ENCODE measurements around the gene LRRC27.

LRRC27 gene

GRCh38 chr10:132331601-132332432 lies at the start of gene LRRC27:
LRRC27 (plus strand) TSS chr10:132332193; CDS start chr10:132333525, 1,332 bp downstream.
- Histone ChIP-seq H3K36me3 (ENCODE audit: insufficient read depth, low read length) (peaks cover 15% of the 10 kb centered on the region), H3K79me2 (ENCODE audit: insufficient read depth, low read length) (peaks cover 23% of the 10 kb centered on the region), H2AFZ (ENCODE audit: low read length) (no peak within 1 kb of the TSS; the same call in 1 of the 2 replicates), H3F3A (ENCODE audit: insufficient read depth, low read length) (no peaks in the 10 kb centered on the region), H3K4me2 (ENCODE audit: low read length) (peak within 1 kb of the TSS; percentile 80), H3K27ac (ENCODE audit: low read depth, low read length, poor library complexity, severe bottlenecking) (peak within 1 kb of the TSS; percentile 65), H3K9ac (ENCODE audit: low read length) (peak within 1 kb of the TSS; percentile 86), H4K20me1 (ENCODE audit: insufficient read depth, low read length) (no peaks in the 10 kb centered on the region), H3K4me1 (ENCODE audit: insufficient read depth, low read length, severe bottlenecking) (peaks cover 37% of the 10 kb centered on the region), H3K27me3 (ENCODE audit: insufficient read depth, low read length) (no peaks in the 10 kb centered on the region), H3K9me2 (ENCODE audit: low read depth, low read length) (no peaks in the 10 kb centered on the region), H3K9me3 (ENCODE audit: low read length) (no peaks in the 10 kb centered on the region), H3K4me3 (ENCODE audit: low read depth, low read length, poor library complexity, severe bottlenecking) (peak within 1 kb of the TSS; percentile 81)
- TF ChIP-seq EZH2 (IDR thresholded peaks at IDR 0.05; ENCODE audit: borderline replicate concordance, low read length) (no peak), CTCF (IDR thresholded peaks at IDR 0.05; ENCODE audit: low read length) (no peak)

GRCh38 chr10:132282667-132283603 lies 49.1 kb upstream of the LRRC27 start:
- Histone ChIP-seq H3K79me2 (ENCODE audit: insufficient read depth, low read length) (no peaks in the 10 kb centered on the region), H4K20me1 (ENCODE audit: insufficient read depth, low read length) (no peaks in the 10 kb centered on the region), H2AFZ (ENCODE audit: low read length) (no peak overlapping the region), H3K4me1 (ENCODE audit: insufficient read depth, low read length, severe bottlenecking) (no peaks in the 10 kb centered on the region), H3K36me3 (ENCODE audit: insufficient read depth, low read length) (no peaks in the 10 kb centered on the region), H3K4me2 (ENCODE audit: low read length) (no peak overlapping the region), H3K9me2 (ENCODE audit: low read depth, low read length) (no peaks in the 10 kb centered on the region), H3K9ac (ENCODE audit: low read length) (no peak overlapping the region), H3K27ac (ENCODE audit: low read depth, low read length, poor library complexity, severe bottlenecking) (no peak overlapping the region), H3K9me3 (ENCODE audit: low read length) (no peaks in the 10 kb centered on the region), H3F3A (ENCODE audit: insufficient read depth, low read length) (no peaks in the 10 kb centered on the region), H3K4me3 (ENCODE audit: low read depth, low read length, poor library complexity, severe bottlenecking) (no peak overlapping the region), H3K27me3 (ENCODE audit: insufficient read depth, low read length) (no peaks in the 10 kb centered on the region)
- TF ChIP-seq EZH2 (IDR thresholded peaks at IDR 0.05; ENCODE audit: borderline replicate concordance, low read length) (no peak), CTCF (IDR thresholded peaks at IDR 0.05; ENCODE audit: low read length) (no peak)

- Histone ChIP-seq H3K9me3 (ENCODE audit: low read length) (no peaks in the 10 kb centered on the region), H3K4me3 (ENCODE audit: low read depth, low read length, poor library complexity, severe bottlenecking) (no peak overlapping the region), H3K27me3 (ENCODE audit: insufficient read depth, low read length) (no peaks in the 10 kb centered on the region), H3K79me2 (ENCODE audit: insufficient read depth, low read length) (no peaks in the 10 kb centered on the region), H3F3A (ENCODE audit: insufficient read depth, low read length) (no peaks in the 10 kb centered on the region), H4K20me1 (ENCODE audit: insufficient read depth, low read length) (no peaks in the 10 kb centered on the region), H3K9ac (ENCODE audit: low read length) (no peak overlapping the region), H3K4me2 (ENCODE audit: low read length) (no peak overlapping the region), H3K4me1 (ENCODE audit: insufficient read depth, low read length, severe bottlenecking) (no peaks in the 10 kb centered on the region), H2AFZ (ENCODE audit: low read length) (no peak overlapping the region), H3K27ac (ENCODE audit: low read depth, low read length, poor library complexity, severe bottlenecking) (no peak overlapping the region), H3K36me3 (ENCODE audit: insufficient read depth, low read length) (no peaks in the 10 kb centered on the region), H3K9me2 (ENCODE audit: low read depth, low read length) (no peaks in the 10 kb centered on the region)
- TF ChIP-seq CTCF (IDR thresholded peaks at IDR 0.05; ENCODE audit: low read length): no peak
These were observed 48.2 kb upstream of the LRRC27 start for GRCh38 chr10:132283604-132284382.

Measured in OCI-LY1 (cell line).